HepG2 (cell line): ENCODE data around the gene VAV2. TPM values are rescaled to one million over a fixed set of nuclear protein-coding genes. Genes with fewer than 3 reads are reported as not detected.

ENCODE experiments used
- CEBPB ChIP-seq: IDR thresholded peaks from 2 replicates; pipeline ENCODE4 v1.6.1; 2011; ENCODE audit warnings: low read depth, low read length, improper control_type of control experiment, borderline replicate concordance
- FOXJ3 ChIP-seq: sonication (generic); formaldehyde crosslinking; IDR thresholded peaks from 2 replicates; pipeline ENCODE4 v1.4.0; 2020; ENCODE audit warnings: missing genetic modification reagents, mild to moderate bottlenecking, borderline replicate concordance
- NCOR1 ChIP-seq: fragments of 200-600 bp; sonication (generic); IDR thresholded peaks from 2 replicates; pipeline ENCODE4 v1.7.0; 2017; ENCODE audit warnings: antibody characterized with exemption, low read length, borderline replicate concordance
- NFE2L1 ChIP-seq: sonication (generic); formaldehyde crosslinking; IDR thresholded peaks from 2 replicates; pipeline ENCODE4 v1.4.0; 2020; ENCODE audit warnings: missing genetic modification reagents, mild to moderate bottlenecking, borderline replicate concordance
- NR2F2 ChIP-seq: IDR thresholded peaks from 2 replicates; pipeline ENCODE4 v1.6.1; 2012; ENCODE audit warnings: low read depth, inconsistent platforms, borderline replicate concordance
- SP2 ChIP-seq: sonication (generic); formaldehyde crosslinking; IDR thresholded peaks from 2 replicates; pipeline ENCODE4 v1.5.1; 2020; ENCODE audit warnings: mild to moderate bottlenecking, missing genetic modification reagents
- ZNF264 ChIP-seq: sonication (generic); formaldehyde crosslinking; IDR thresholded peaks from 2 replicates; pipeline ENCODE4 v1.4.0; 2020; ENCODE audit warnings: missing genetic modification reagents
- ZNF329 ChIP-seq: sonication (generic); formaldehyde crosslinking; IDR thresholded peaks from 2 replicates; pipeline ENCODE4 v1.9.0; 2021; ENCODE audit warnings: low read depth, mild to moderate bottlenecking, missing genetic modification reagents
- ZNF430 ChIP-seq: sonication (generic); formaldehyde crosslinking; IDR thresholded peaks from 2 replicates; pipeline ENCODE4 v1.9.0; 2021; ENCODE audit warnings: mild to moderate bottlenecking, missing genetic modification reagents
- ZNF7 ChIP-seq: IDR thresholded peaks from 2 replicates; pipeline ENCODE4 v1.6.1; 2016; ENCODE audit warnings: missing biosample characterization, missing genetic modification reagents
- ZNF724P ChIP-seq: sonication (generic); formaldehyde crosslinking; IDR thresholded peaks from 2 replicates; pipeline ENCODE4 v1.8.0; 2022; ENCODE audit warnings: missing genetic modification reagents, borderline replicate concordance
- ZNF839 ChIP-seq: sonication (generic); formaldehyde crosslinking; IDR thresholded peaks from 2 replicates; pipeline ENCODE4 v1.4.0; 2020; ENCODE audit warnings: missing genetic modification reagents, mild to moderate bottlenecking, borderline replicate concordance
- polyA plus RNA-seq, 8 experiments: library from polyadenylated mRNA; depleted of rRNA in 3 of 8; stranded (reverse) in 7 of 8; unstranded in 1 of 8; fragments of >200 nt; fragmentation: Illumina TruSeq in 4 of 8; extraction: Trizol in 4 of 8; gene quantifications; 2 replicates each; pipeline versions ENCODE4 v1.2.1 to v1.2.3, GENCODE V29; 2011 to 2016; ENCODE audit warnings: low read depth in 4 of 8, missing spikeins in 1 of 8, mixed read lengths in 1 of 8; ENCODE audit not compliant: insufficient read depth in 1 of 8
- total RNA-seq, 5 experiments: library from RNA; depleted of rRNA; stranded (reverse); fragments of >200 nt; fragmentation: Illumina TruSeq; extraction: Trizol; gene quantifications; 2 replicates each; pipeline ENCODE4 v1.2.3, GENCODE V29; 2016; ENCODE audit warnings: low read depth in 1 of 5
- TF ChIP-seq, protein P1 (sequence below): sonication (generic); formaldehyde crosslinking; IDR thresholded peaks from 2 replicates; pipeline ENCODE4 v1.9.0; 2021; ENCODE audit warnings: missing genetic modification reagents, borderline replicate concordance
- TF ChIP-seq, protein P2 (sequence below): sonication (generic); formaldehyde crosslinking; IDR thresholded peaks from 2 replicates; pipeline ENCODE4 v1.4.0; 2020; ENCODE audit warnings: missing genetic modification reagents
- TF ChIP-seq, protein P3 (sequence below): sonication (generic); formaldehyde crosslinking; IDR thresholded peaks from 2 replicates; pipeline ENCODE4 v1.4.0; 2020; ENCODE audit warnings: low read depth, mild to moderate bottlenecking, missing genetic modification reagents
- TF ChIP-seq, protein P4 (sequence below): IDR thresholded peaks from 2 replicates; pipeline ENCODE4 v1.6.1; 2016
- TF ChIP-seq, protein P5 (sequence below): sonication (generic); formaldehyde crosslinking; IDR thresholded peaks from 2 replicates; pipeline ENCODE4 v1.4.0; 2020; ENCODE audit warnings: mild to moderate bottlenecking, missing genetic modification reagents, borderline replicate concordance

VAV2 gene
- total and polyA plus RNA-seq, 2 of the 13 experiments (the other 11 are each of a cell fraction or from before 2014, with no cell fraction given) = 22.5 to 22.9 TPM

DNA sequence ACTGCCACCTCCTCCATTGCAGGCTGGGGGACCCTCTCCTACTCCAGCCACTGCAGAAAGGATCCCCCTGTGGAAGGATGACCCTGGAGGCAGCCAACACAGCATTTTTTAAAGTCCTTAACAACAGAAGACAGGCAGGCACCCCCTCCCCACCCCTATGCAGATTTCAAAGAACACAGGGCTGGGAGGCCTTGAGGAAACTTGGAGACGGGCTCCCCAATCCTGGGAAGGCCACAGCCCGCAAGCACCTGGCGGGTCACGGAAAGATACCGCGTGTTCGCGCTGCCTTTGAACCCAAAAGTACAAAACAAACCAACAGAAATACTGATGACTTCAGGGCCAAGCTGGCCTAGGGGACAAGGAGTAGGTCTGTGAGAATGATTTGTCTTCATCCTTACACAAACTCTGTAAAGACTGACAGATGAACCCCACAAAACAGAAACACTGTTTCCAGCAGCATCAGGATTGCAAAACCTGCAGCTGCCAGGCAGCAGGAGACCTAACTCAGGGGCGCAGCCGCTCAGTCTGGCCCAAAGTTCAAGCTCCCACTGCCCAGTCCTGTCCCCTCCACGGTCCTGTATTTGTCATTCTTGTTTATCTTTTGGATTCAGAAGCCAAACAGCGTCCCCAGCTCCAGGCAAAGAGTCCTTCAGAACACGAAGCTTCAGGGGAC is 13.8 kb downstream of the VAV2 start (continued):
- TF ChIP-seq, protein P1, sequence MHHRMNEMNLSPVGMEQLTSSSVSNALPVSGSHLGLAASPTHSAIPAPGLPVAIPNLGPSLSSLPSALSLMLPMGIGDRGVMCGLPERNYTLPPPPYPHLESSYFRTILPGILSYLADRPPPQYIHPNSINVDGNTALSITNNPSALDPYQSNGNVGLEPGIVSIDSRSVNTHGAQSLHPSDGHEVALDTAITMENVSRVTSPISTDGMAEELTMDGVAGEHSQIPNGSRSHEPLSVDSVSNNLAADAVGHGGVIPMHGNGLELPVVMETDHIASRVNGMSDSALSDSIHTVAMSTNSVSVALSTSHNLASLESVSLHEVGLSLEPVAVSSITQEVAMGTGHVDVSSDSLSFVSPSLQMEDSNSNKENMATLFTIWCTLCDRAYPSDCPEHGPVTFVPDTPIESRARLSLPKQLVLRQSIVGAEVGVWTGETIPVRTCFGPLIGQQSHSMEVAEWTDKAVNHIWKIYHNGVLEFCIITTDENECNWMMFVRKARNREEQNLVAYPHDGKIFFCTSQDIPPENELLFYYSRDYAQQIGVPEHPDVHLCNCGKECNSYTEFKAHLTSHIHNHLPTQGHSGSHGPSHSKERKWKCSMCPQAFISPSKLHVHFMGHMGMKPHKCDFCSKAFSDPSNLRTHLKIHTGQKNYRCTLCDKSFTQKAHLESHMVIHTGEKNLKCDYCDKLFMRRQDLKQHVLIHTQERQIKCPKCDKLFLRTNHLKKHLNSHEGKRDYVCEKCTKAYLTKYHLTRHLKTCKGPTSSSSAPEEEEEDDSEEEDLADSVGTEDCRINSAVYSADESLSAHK = no peak
- TF ChIP-seq ZNF724P (CRISPR knock-in tag) (0 out of 2 replicates have a peak, but pooled peaks have one; percentile 2), NFE2L1 (CRISPR knock-in tag) (no peak), NR2F2 (0 out of 2 replicates have a peak, but pooled peaks have one; percentile 50), ZNF430 (no peak), ZNF264 (peak; percentile 100), CEBPB (peak; percentile 94), ZNF7 (CRISPR knock-in tag) (no peak), SP2 (CRISPR knock-in tag) (no peak), ZNF839 (no peak), NCOR1 (peak; percentile 88), ZNF329 (peak; percentile 35; the same call in 1 of the 2 replicates), FOXJ3 (CRISPR knock-in tag) (peak; percentile 74)
- TF ChIP-seq, protein P2, sequence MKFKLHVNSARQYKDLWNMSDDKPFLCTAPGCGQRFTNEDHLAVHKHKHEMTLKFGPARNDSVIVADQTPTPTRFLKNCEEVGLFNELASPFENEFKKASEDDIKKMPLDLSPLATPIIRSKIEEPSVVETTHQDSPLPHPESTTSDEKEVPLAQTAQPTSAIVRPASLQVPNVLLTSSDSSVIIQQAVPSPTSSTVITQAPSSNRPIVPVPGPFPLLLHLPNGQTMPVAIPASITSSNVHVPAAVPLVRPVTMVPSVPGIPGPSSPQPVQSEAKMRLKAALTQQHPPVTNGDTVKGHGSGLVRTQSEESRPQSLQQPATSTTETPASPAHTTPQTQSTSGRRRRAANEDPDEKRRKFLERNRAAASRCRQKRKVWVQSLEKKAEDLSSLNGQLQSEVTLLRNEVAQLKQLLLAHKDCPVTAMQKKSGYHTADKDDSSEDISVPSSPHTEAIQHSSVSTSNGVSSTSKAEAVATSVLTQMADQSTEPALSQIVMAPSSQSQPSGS = peak; percentile 43; the same call in 1 of the 2 replicates
- TF ChIP-seq, protein P3, sequence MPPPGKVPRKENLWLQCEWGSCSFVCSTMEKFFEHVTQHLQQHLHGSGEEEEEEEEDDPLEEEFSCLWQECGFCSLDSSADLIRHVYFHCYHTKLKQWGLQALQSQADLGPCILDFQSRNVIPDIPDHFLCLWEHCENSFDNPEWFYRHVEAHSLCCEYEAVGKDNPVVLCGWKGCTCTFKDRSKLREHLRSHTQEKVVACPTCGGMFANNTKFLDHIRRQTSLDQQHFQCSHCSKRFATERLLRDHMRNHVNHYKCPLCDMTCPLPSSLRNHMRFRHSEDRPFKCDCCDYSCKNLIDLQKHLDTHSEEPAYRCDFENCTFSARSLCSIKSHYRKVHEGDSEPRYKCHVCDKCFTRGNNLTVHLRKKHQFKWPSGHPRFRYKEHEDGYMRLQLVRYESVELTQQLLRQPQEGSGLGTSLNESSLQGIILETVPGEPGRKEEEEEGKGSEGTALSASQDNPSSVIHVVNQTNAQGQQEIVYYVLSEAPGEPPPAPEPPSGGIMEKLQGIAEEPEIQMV = peak; percentile 99
- TF ChIP-seq, protein P4, sequence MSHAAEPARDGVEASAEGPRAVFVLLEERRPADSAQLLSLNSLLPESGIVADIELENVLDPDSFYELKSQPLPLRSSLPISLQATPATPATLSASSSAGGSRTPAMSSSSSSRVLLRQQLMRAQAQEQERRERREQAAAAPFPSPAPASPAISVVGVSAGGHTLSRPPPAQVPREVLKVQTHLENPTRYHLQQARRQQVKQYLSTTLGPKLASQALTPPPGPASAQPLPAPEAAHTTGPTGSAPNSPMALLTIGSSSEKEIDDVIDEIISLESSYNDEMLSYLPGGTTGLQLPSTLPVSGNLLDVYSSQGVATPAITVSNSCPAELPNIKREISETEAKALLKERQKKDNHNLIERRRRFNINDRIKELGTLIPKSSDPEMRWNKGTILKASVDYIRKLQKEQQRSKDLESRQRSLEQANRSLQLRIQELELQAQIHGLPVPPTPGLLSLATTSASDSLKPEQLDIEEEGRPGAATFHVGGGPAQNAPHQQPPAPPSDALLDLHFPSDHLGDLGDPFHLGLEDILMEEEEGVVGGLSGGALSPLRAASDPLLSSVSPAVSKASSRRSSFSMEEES = peak; percentile 61; the same call in 1 of the 2 replicates
- TF ChIP-seq, protein P5, sequence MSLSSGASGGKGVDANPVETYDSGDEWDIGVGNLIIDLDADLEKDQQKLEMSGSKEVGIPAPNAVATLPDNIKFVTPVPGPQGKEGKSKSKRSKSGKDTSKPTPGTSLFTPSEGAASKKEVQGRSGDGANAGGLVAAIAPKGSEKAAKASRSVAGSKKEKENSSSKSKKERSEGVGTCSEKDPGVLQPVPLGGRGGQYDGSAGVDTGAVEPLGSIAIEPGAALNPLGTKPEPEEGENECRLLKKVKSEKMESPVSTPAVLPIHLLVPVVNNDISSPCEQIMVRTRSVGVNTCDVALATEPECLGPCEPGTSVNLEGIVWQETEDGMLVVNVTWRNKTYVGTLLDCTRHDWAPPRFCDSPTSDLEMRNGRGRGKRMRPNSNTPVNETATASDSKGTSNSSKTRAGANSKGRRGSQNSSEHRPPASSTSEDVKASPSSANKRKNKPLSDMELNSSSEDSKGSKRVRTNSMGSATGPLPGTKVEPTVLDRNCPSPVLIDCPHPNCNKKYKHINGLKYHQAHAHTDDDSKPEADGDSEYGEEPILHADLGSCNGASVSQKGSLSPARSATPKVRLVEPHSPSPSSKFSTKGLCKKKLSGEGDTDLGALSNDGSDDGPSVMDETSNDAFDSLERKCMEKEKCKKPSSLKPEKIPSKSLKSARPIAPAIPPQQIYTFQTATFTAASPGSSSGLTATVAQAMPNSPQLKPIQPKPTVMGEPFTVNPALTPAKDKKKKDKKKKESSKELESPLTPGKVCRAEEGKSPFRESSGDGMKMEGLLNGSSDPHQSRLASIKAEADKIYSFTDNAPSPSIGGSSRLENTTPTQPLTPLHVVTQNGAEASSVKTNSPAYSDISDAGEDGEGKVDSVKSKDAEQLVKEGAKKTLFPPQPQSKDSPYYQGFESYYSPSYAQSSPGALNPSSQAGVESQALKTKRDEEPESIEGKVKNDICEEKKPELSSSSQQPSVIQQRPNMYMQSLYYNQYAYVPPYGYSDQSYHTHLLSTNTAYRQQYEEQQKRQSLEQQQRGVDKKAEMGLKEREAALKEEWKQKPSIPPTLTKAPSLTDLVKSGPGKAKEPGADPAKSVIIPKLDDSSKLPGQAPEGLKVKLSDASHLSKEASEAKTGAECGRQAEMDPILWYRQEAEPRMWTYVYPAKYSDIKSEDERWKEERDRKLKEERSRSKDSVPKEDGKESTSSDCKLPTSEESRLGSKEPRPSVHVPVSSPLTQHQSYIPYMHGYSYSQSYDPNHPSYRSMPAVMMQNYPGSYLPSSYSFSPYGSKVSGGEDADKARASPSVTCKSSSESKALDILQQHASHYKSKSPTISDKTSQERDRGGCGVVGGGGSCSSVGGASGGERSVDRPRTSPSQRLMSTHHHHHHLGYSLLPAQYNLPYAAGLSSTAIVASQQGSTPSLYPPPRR (CRISPR knock-in tag) = peak; percentile 67; the same call in 1 of the 2 replicates
